ENCODE results near the gene NFIA. TPM values are rescaled to one million over a fixed set of nuclear protein-coding genes. Genes with fewer than 3 reads are reported as not detected.

NFIA gene
- total and polyA plus RNA-seq, 9 of the 15 experiments (the other 6 are each of a cell fraction or from before 2014, with no cell fraction given), result 5.3 to 24.9 (median 9.8) TPM

- TF ChIP-seq PBX2 (CRISPR knock-in tag; IDR thresholded peaks at IDR 0.05; ENCODE audit: low read depth) (no peak), PBX2 (tag; conservative IDR thresholded peaks at IDR 0.05; ENCODE audit: low read depth) (0 out of 2 replicates have a peak, but pooled peaks have one; percentile 31), ZNF592 (IDR thresholded peaks at IDR 0.05) (peak; percentile 51; the same call in 1 of the 2 replicates), STAT5A (IDR thresholded peaks at IDR 0.05; ENCODE audit: borderline replicate concordance, low read length) (peak; percentile 22; the same call in 1 of the 2 replicates), CEBPG (CRISPR knock-in tag; IDR thresholded peaks at IDR 0.05) (no peak), CEBPG (tag; conservative IDR thresholded peaks at IDR 0.05 in 1 of 2, IDR thresholded peaks at IDR 0.05 in 1 of 2) (0 out of 4 replicates have a peak, but pooled peaks of 1 of the 2 experiments have one; percentile 14), ZNF316 (IDR thresholded peaks at IDR 0.05) (peak; percentile 36), CXXC5 (CRISPR knock-in tag; IDR thresholded peaks at IDR 0.05) (0 out of 2 replicates have a peak, but pooled peaks have one; percentile 10), ARID1B (IDR thresholded peaks at IDR 0.05) (peak; percentile 62)
- TF ChIP-seq, protein P1, sequence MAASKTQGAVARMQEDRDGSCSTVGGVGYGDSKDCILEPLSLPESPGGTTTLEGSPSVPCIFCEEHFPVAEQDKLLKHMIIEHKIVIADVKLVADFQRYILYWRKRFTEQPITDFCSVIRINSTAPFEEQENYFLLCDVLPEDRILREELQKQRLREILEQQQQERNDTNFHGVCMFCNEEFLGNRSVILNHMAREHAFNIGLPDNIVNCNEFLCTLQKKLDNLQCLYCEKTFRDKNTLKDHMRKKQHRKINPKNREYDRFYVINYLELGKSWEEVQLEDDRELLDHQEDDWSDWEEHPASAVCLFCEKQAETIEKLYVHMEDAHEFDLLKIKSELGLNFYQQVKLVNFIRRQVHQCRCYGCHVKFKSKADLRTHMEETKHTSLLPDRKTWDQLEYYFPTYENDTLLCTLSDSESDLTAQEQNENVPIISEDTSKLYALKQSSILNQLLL (CRISPR knock-in tag; IDR thresholded peaks at IDR 0.05; ENCODE audit: borderline replicate concordance), result no peak
Observed at GRCh38 chr1:61116421-61116820, 34.1 kb downstream of the NFIA start (continued).
